Hepatocyte (in vitro differentiated cells): Measurements from ENCODE around the gene SREBF1.

Source experiments
- CTCF ChIP-seq: fragments of 200-600 bp; sonication (generic); IDR thresholded peaks from 2 replicates; pipeline ENCODE4 v1.5.1; 2016; ENCODE audit warnings: antibody characterized with exemption, mild to moderate bottlenecking; ENCODE audit not compliant: poor library complexity
- EZH2 ChIP-seq: fragments of 200-600 bp; sonication (generic); IDR thresholded peaks from 2 replicates; pipeline ENCODE4 v1.6.1; 2016; ENCODE audit warnings: antibody characterized with exemption, mild to moderate bottlenecking, borderline replicate concordance

- no peak for TF ChIP-seq CTCF
- no peak for TF ChIP-seq EZH2
Measured at GRCh38 chr17:17813725-17814095, 23.1 kb downstream of the SREBF1 start.
